ENCODE results near the gene SUPT5H. TPM values are rescaled to one million over a fixed set of nuclear protein-coding genes. Genes with fewer than 3 reads are reported as not detected.
A peak's percentile ranks its signal among the peaks of the same experiment; 100 is the strongest.

The SUPT5H gene
- polyA plus RNA-seq, 1 donor from 2014 or later: 92.5 TPM

DNA sequence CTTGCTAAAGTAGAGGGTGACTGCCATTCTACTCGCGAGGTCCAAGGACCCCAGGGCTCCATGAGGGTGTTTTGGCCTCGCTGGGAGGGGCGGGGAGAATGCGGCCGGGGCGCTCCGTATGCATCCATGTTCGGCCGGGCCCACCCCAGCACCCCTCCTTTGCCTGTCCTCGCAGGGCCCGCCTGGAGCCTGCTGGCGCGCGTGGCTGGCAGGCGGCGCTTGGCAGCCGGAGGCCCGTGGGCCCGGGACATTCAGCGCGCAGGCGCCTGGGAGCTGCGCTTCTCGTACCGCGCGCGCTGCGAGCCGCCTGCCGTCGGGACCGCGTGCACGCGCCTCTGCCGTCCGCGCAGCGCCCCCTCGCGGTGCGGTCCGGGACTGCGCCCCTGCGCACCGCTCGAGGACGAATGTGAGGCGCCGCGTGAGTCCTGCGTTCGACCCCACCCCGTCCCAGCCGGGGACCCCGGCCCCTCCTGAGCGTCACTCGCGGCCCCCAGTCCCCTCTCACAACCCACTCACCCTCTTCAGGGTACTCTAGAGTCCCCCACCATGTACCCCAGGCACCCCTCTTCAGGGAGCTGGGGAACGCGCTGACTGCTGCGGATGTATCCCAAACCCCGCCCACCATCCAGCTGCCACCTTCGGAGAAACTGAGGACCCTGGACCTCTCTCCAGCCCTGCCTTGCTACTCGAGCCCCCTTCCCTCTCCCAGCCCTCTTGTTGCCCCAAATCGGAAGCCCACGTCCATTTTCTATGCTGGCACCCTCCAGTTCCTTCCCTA is 57.4 kb downstream of the SUPT5H start:
- no peak overlapping the region for H3K9ac ChIP-seq (ENCODE audit: low read length)
- H3K4me3 ChIP-seq (ENCODE audit: low read length): no peak overlapping the region
- no peaks in the 10 kb centered on the region for H3K9me3 ChIP-seq (ENCODE audit: low read length)
- H3K9me2 ChIP-seq (ENCODE audit: insufficient read depth, low read length): no peaks in the 10 kb centered on the region
- H3F3A ChIP-seq (ENCODE audit: insufficient read depth, low read length, poor library complexity, severe bottlenecking): no peaks in the 10 kb centered on the region
- H3K79me2 ChIP-seq (replicated peaks; ENCODE audit: insufficient read depth, low read length): peaks cover 5% of the 10 kb centered on the region
- no peak overlapping the region for H2AFZ ChIP-seq (ENCODE audit: low read depth, low read length)
- peaks cover 10% of the 10 kb centered on the region for H3K27me3 ChIP-seq (ENCODE audit: insufficient read depth, low read depth, low read length)
- no peak overlapping the region for H3K4me2 ChIP-seq (ENCODE audit: low read length)
- H3K27ac ChIP-seq (ENCODE audit: low read length): no peak overlapping the region
- H3K36me3 ChIP-seq (ENCODE audit: insufficient read depth, low read length): no peaks in the 10 kb centered on the region
- TF ChIP-seq RAD21 (conservative IDR thresholded peaks at IDR 0.05): no peak
- TF ChIP-seq, protein P1, sequence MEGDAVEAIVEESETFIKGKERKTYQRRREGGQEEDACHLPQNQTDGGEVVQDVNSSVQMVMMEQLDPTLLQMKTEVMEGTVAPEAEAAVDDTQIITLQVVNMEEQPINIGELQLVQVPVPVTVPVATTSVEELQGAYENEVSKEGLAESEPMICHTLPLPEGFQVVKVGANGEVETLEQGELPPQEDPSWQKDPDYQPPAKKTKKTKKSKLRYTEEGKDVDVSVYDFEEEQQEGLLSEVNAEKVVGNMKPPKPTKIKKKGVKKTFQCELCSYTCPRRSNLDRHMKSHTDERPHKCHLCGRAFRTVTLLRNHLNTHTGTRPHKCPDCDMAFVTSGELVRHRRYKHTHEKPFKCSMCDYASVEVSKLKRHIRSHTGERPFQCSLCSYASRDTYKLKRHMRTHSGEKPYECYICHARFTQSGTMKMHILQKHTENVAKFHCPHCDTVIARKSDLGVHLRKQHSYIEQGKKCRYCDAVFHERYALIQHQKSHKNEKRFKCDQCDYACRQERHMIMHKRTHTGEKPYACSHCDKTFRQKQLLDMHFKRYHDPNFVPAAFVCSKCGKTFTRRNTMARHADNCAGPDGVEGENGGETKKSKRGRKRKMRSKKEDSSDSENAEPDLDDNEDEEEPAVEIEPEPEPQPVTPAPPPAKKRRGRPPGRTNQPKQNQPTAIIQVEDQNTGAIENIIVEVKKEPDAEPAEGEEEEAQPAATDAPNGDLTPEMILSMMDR (IDR thresholded peaks at IDR 0.05; ENCODE audit: poor library complexity, severe bottlenecking): peak; percentile 63
- H4K20me1 ChIP-seq (ENCODE audit: insufficient read depth): no peaks in the 10 kb centered on the region

DNA sequence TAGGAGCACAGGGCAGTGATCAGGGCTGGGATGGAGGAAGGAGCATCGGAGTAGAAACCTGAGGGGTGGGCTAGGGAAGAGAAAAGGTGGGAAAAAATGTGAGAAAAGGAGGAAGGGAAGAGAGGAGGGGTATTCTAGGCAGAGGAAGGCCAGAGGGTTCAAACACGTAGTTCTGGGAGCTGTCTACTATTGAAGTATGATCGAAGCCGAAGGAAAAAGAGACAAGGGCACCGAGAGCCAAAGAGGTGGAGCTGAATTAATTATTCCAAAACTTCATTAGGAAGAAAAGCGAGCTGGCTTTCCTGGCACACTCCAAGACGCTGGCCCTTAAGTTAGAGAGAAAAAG is 61.2 kb downstream of the SUPT5H start:
- no peak for TF ChIP-seq EP300 (conservative IDR thresholded peaks at IDR 0.05; ENCODE audit: poor library complexity, severe bottlenecking)
- TF ChIP-seq RAD21 (conservative IDR thresholded peaks at IDR 0.05): no peak
- TF ChIP-seq REST (IDR thresholded peaks at IDR 0.05; ENCODE audit: borderline replicate concordance): no peak
- TF ChIP-seq MXI1 (conservative IDR thresholded peaks at IDR 0.05; ENCODE audit: poor library complexity, severe bottlenecking): no peak
- TF ChIP-seq, protein P1 (IDR thresholded peaks at IDR 0.05; ENCODE audit: poor library complexity, severe bottlenecking): no peak
- TF ChIP-seq SMC3 (conservative IDR thresholded peaks at IDR 0.05; ENCODE audit: poor library complexity): no peak
- no peak for TF ChIP-seq TAF1 (IDR thresholded peaks at IDR 0.05; ENCODE audit: low read depth)
- no peak for TF ChIP-seq EZH2 (IDR thresholded peaks at IDR 0.05; ENCODE audit: borderline replicate concordance, insufficient read depth, low read length, poor library complexity, severe bottlenecking)
- Histone ChIP-seq H4K20me1 (ENCODE audit: insufficient read depth) (no peaks in the 10 kb centered on the region), H3K27me3 (ENCODE audit: insufficient read depth, low read depth, low read length) (no peaks in the 10 kb centered on the region), H3K9me3 (ENCODE audit: low read length) (no peaks in the 10 kb centered on the region), H3K27ac (ENCODE audit: low read length) (no peak overlapping the region), H3K36me3 (ENCODE audit: insufficient read depth, low read length) (no peaks in the 10 kb centered on the region), H3K79me2 (replicated peaks; ENCODE audit: insufficient read depth, low read length) (no peaks in the 10 kb centered on the region), H2AFZ (ENCODE audit: low read depth, low read length) (peak overlapping the region; percentile 45), H3F3A (ENCODE audit: insufficient read depth, low read length, poor library complexity, severe bottlenecking) (no peaks in the 10 kb centered on the region), H3K4me2 (ENCODE audit: low read length) (no peak overlapping the region), H3K9ac (ENCODE audit: low read length) (no peak overlapping the region), H3K4me3 (ENCODE audit: low read length) (peak overlapping the region; percentile 84), H3K9me2 (ENCODE audit: insufficient read depth, low read length) (no peaks in the 10 kb centered on the region)

Data from neural cell (in vitro differentiated cells).